Kidney (tissue), 14 donors: ENCODE measurements around the gene HSPA8. TPM values are rescaled to one million over a fixed set of nuclear protein-coding genes. Genes with fewer than 3 reads are reported as not detected.
A peak's percentile ranks its signal among the peaks of the same experiment; 100 is the strongest.

ENCODE experiments used
- DNase-seq, 5 donors: peaks; one replicate each; pipeline ENCODE4 v3.0.0-alpha.2; 2013 to 2020
- FAIRE-seq: peaks from 2 replicates; lab custom pipeline; 2012; peaks lifted over from hg19 to GRCh38; lab: Jason Lieb, UNC
- H3K27ac ChIP-seq, 2 donors: one replicate each; pipeline ENCODE4 v1.7.0; 2013; ENCODE audit warnings: low read depth in 2 of 2, low read length in 2 of 2, inconsistent platforms in 1 of 2
- H3K27me3 ChIP-seq: one replicate; pipeline ENCODE4 v1.7.1; 2013; ENCODE audit warnings: low read length, inconsistent platforms; ENCODE audit not compliant: control insufficient read depth, insufficient read depth
- H3K36me3 ChIP-seq, 3 donors: one replicate each; pipeline versions ENCODE4 v1.7.0 to v1.7.1; 2013; ENCODE audit warnings: low read length in 3 of 3, control low read depth in 1 of 3, inconsistent platforms in 1 of 3; ENCODE audit not compliant: insufficient read depth in 3 of 3, control insufficient read depth in 2 of 3
- H3K4me1 ChIP-seq, 3 donors: one replicate each; pipeline versions ENCODE4 v1.7.0 to v1.7.1; 2013; ENCODE audit warnings: low read length in 3 of 3, inconsistent platforms in 1 of 3, low read depth in 1 of 3; ENCODE audit not compliant: control insufficient read depth in 2 of 3, insufficient read depth in 2 of 3
- H3K4me3 ChIP-seq, 3 donors: one replicate each; pipeline versions ENCODE4 v1.7.0 to v1.8.1; 2013; ENCODE audit warnings: low read length in 3 of 3, control low read depth in 1 of 3, inconsistent platforms in 1 of 3
- H3K9ac ChIP-seq, 3 donors: one replicate each; pipeline versions ENCODE4 v1.7.0 to v1.7.1; 2013; ENCODE audit warnings: low read length in 3 of 3, control low read depth in 1 of 3, inconsistent platforms in 1 of 3
- H3K9me3 ChIP-seq, 3 donors: one replicate each; pipeline versions ENCODE4 v1.7.0 to v1.7.1; 2013; ENCODE audit warnings: low read length in 3 of 3, control low read depth in 1 of 3, inconsistent platforms in 1 of 3; ENCODE audit not compliant: control insufficient read depth in 2 of 3, insufficient read depth in 1 of 3
- intact Hi-C: fragments of 100-400 bp; cut with DNase I; formaldehyde crosslinking; loops from one replicate; pipeline ENCODE4 v1.11.1; 2022
- polyA plus RNA-seq: library from polyadenylated mRNA; stranded (reverse); fragments of 350-450 nt; fragmentation: Illumina TruSeq; extraction: RNeasy Lipid Tissue Mini Kit (QIAGEN cat#74804); gene quantifications from one replicate; pipeline ENCODE4 v1.2.3, GENCODE V29; 2014; ENCODE audit warnings: low read depth, low replicate concordance; ENCODE audit not compliant: insufficient read depth
- total RNA-seq: library from RNA; stranded (reverse); fragmentation: NEBNext Ultra II Directional; extraction: Animal tissue kit (Norgen Biotek cat#: 25700); gene quantifications from one replicate; pipeline ENCODE4 v1.2.1, GENCODE V29; 2021
- TF ChIP-seq, protein P1 (sequence below): IDR thresholded peaks from 3 replicates; pipeline ENCODE4 v1.5.1; 2012; ENCODE audit warnings: mild to moderate bottlenecking, moderate library complexity, borderline replicate concordance; ENCODE audit not compliant: insufficient read depth; ENCODE audit errors: extremely low read depth
- donor health status: control.
- donor health status: control.
- donor health status: control.
- donor health status: control.
- donor health status: control.
- donor health status: DM: yes; HTN: yes; CAD: no.
- donor health status: Normal renal cell carcinoma (clear cell type).

Gene HSPA8
- total and polyA plus RNA-seq, 2 donors from 2014 or later: 869 to 1,081 TPM

DNA sequence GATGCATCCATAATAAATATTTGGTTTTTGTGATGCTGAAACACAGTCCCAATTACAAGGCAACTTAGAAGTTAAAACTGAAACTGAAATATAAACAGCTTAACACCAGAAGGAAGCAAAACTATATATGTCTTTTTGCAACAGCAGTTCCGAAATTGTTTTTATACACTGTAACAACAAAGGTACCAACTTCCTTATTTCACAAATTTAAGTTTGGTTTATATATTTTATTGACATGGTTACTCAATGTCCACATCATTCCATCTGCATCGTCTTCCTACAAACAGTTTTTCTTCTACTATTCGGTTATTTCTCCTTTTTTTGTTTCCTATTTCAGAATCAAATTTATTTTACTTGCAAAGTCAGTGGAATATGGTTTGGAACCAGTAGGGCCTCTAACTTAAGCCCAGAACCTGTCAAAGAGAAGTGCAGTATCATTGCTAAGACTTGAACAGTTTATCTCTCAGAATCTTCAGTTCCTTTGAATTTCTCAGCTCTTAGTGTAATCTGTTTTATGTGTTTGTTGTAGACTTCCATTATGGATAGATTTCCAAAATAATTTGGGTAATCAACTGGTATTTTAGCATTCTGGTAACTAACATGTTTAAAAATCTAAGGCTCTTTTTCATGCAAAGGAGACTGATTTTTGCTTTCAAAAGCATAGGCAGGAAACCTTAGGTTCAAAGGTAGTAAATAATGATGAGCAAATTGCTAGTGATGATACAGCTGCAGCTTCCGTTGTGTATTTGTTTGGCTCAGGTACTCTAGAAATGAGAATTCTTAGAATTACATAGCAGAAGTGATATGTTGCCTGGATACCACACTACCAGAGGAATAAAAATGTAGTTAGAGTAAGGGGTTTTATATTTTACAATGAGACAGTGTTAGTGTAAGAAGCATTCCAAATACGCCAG lies 8.2 kb upstream of the HSPA8 start:
- TF ChIP-seq, protein P1, sequence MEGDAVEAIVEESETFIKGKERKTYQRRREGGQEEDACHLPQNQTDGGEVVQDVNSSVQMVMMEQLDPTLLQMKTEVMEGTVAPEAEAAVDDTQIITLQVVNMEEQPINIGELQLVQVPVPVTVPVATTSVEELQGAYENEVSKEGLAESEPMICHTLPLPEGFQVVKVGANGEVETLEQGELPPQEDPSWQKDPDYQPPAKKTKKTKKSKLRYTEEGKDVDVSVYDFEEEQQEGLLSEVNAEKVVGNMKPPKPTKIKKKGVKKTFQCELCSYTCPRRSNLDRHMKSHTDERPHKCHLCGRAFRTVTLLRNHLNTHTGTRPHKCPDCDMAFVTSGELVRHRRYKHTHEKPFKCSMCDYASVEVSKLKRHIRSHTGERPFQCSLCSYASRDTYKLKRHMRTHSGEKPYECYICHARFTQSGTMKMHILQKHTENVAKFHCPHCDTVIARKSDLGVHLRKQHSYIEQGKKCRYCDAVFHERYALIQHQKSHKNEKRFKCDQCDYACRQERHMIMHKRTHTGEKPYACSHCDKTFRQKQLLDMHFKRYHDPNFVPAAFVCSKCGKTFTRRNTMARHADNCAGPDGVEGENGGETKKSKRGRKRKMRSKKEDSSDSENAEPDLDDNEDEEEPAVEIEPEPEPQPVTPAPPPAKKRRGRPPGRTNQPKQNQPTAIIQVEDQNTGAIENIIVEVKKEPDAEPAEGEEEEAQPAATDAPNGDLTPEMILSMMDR: no peak
- Histone ChIP-seq H3K27me3 (no peaks in the 10 kb centered on the region), H3K36me3 (no peaks in the 10 kb centered on the region), H3K9ac (peak overlapping the region in 1 of 3 donors; percentile 1), H3K9me3 (no peaks in the 10 kb centered on the region), H3K4me3 (peak overlapping the region in 2 of 3 donors; percentile 9 to 32), H3K4me1 (peaks cover 0 to 7% (median 2%) of the 10 kb centered on the region in 3 donors), H3K27ac (no peak overlapping the region)
- FAIRE-seq (no peak), DNase-seq (no peak)
- intact Hi-C loops: no loop called here

DNA sequence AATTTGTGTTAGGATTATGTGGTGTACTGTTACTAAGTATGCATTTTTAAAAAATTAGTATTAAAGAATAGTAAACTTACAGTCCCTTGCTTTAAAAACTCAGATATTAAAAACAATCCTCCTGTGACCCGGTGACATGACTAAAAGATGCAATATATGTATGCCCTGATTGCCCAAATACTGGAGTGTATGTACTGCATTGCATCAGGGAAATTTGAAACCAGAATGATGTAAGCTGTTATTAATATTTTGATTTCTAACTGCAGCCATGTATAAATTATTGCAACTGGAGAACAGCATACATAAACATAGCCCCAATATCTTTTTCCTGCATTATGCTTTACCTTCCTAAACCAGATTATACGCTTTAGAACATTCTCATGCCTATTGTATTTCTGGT lies 3.7 kb upstream of the HSPA8 start:
- Histone ChIP-seq H3K36me3 (peaks cover 3 to 6% (median 4%) of the 10 kb centered on the region in 3 donors), H3K9ac (peak overlapping the region in 1 of 3 donors; percentile 10), H3K4me3 (no peak overlapping the region), H3K9me3 (no peaks in the 10 kb centered on the region), H3K27me3 (no peaks in the 10 kb centered on the region), H3K4me1 (peaks cover 0 to 19% (median 4%) of the 10 kb centered on the region in 3 donors), H3K27ac (no peak overlapping the region)
- FAIRE-seq (no peak), DNase-seq (no peak)
- intact Hi-C loops: no loop called here
- TF ChIP-seq, protein P1: no peak

DNA sequence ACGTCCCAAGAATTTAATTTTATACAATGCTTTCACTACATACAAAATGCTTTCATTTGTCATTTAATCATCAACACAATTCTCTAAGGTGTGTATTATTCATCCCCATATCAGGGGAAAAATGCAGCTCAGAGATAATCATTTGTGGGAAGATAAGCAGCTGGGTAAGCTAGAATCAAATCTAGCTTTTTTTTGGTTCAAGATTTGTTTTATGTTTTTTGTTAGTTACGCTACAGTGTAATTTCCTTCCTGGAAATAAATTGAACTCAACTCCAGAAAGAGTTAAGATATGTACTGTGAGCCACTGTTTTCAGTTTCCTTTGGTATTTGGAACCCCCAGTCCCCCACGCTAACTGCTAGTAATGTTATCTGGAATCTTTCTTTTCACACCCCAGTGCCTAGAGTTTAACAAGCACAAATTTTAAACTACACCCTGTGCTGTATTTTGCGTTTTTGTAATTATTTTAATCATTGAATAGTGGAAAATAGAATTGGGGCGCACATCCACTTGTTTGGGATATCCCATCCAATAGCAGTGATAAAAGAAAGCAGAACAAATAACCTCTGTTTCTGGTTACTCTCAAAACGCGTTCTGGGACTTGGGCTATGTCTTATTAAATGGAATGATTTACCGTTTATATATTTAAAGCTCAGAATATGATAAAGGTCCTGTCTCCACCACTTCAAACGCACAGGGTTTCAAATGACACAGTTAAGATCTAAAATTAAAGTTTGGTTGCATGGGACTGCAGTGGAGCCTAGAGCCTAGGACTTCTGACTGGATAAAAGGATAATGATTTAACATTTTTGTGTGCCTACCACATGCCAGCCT lies 2.1 kb upstream of the HSPA8 start:
- no peak for FAIRE-seq
- peaks cover 7 to 27% (median 11%) of the 10 kb centered on the region in 3 donors for H3K4me1 ChIP-seq

More for the DNA sequence above, 2.1 kb upstream of the HSPA8 start:
- no peaks in the 10 kb centered on the region for H3K9me3 ChIP-seq
- no peaks in the 10 kb centered on the region for H3K27me3 ChIP-seq
- peak overlapping the region; percentile 89 to 99 (median 94) for H3K9ac ChIP-seq
- TF ChIP-seq, protein P1: no peak
- peak in 2 of 5 donors; percentile 44 to 54 for DNase-seq
- peak overlapping the region; percentile 100 for H3K27ac ChIP-seq
- peak overlapping the region; percentile 69 to 93 (median 79) for H3K4me3 ChIP-seq
- peaks cover 12 to 22% (median 12%) of the 10 kb centered on the region in 3 donors for H3K36me3 ChIP-seq
- intact Hi-C loops: no loop called here
